NCI-H1694 (cell line): ENCODE measurements around the gene CHPT1.
"Not testable (repeated sequence)": the region's sequence is repeated elsewhere in the genome, so short reads cannot be mapped to it uniquely, and the experiment has no call there.

Experiments used
- DNase-seq: peaks from one replicate; lab custom pipeline; 2025; lab: John Stamatoyannopoulos, UW

CHPT1 gene

GRCh38 chr12:101697197-101697929, at the start of gene CHPT1:
Gene CHPT1 (plus strand): TSS chr12:101697640. CDS start chr12:101697862, 222 bp downstream.
- no peak for DNase-seq

- DNase-seq: no peak
These were observed 49.7 kb upstream of the CHPT1 start for GRCh38 chr12:101647711-101648110.

GRCh38 chr12:101648195-101648594, 49.2 kb upstream of the CHPT1 start:
- no peak for DNase-seq

- DNase-seq: no peak
These were observed 46.9 kb upstream of the CHPT1 start for GRCh38 chr12:101650346-101651117.

- no peak for DNase-seq
These were observed 44.4 kb upstream of the CHPT1 start for GRCh38 chr12:101653030-101653429.

GRCh38 chr12:101653503-101653902, 43.9 kb upstream of the CHPT1 start:
- no peak for DNase-seq

GRCh38 chr12:101654442-101654841, 43.0 kb upstream of the CHPT1 start:
- no peak for DNase-seq

GRCh38 chr12:101655393-101655792, 42.0 kb upstream of the CHPT1 start:
- DNase-seq: no peak

- DNase-seq: not testable (repeated sequence)
These were observed 36.8 kb upstream of the CHPT1 start for GRCh38 chr12:101660662-101661061.

GRCh38 chr12:101663298-101663697, 34.1 kb upstream of the CHPT1 start:
- no peak for DNase-seq

GRCh38 chr12:101664992-101665391, 32.4 kb upstream of the CHPT1 start:
- no peak for DNase-seq

- DNase-seq: no peak
These were observed 31.2 kb upstream of the CHPT1 start for GRCh38 chr12:101666052-101666728.

- DNase-seq: no peak
These were observed 29.8 kb upstream of the CHPT1 start for GRCh38 chr12:101667591-101667990.

GRCh38 chr12:101670007-101670671, 27.3 kb upstream of the CHPT1 start:
- DNase-seq: peak; percentile 17

- DNase-seq: no peak
These were observed 26.2 kb upstream of the CHPT1 start for GRCh38 chr12:101671157-101671791.

GRCh38 chr12:101671833-101672232, 25.6 kb upstream of the CHPT1 start:
- DNase-seq: no peak

- DNase-seq: no peak
These were observed 21.9 kb upstream of the CHPT1 start for GRCh38 chr12:101675555-101675954.

GRCh38 chr12:101676497-101676896, 20.9 kb upstream of the CHPT1 start:
- DNase-seq: not testable (repeated sequence)

- DNase-seq: no peak
These were observed 19.4 kb upstream of the CHPT1 start for GRCh38 chr12:101678081-101678480.

GRCh38 chr12:101680240-101680639, 17.2 kb upstream of the CHPT1 start:
- no peak for DNase-seq

- DNase-seq: no peak
These were observed 16.8 kb upstream of the CHPT1 start for GRCh38 chr12:101680647-101681046.

- DNase-seq: not testable (repeated sequence)
These were observed 15.8 kb upstream of the CHPT1 start for GRCh38 chr12:101681627-101682026.
